Amygdala (tissue), 56 donors: ENCODE results near the gene VAMP8.
"Not testable (repeated sequence)": the region's sequence is repeated elsewhere in the genome, so short reads cannot be mapped to it uniquely, and the experiment has no call there.

Experiments used
- DNase-seq, 56 donors: peaks; one replicate each; lab custom pipeline; 2025; lab: John Stamatoyannopoulos, UW

VAMP8 gene

DNA sequence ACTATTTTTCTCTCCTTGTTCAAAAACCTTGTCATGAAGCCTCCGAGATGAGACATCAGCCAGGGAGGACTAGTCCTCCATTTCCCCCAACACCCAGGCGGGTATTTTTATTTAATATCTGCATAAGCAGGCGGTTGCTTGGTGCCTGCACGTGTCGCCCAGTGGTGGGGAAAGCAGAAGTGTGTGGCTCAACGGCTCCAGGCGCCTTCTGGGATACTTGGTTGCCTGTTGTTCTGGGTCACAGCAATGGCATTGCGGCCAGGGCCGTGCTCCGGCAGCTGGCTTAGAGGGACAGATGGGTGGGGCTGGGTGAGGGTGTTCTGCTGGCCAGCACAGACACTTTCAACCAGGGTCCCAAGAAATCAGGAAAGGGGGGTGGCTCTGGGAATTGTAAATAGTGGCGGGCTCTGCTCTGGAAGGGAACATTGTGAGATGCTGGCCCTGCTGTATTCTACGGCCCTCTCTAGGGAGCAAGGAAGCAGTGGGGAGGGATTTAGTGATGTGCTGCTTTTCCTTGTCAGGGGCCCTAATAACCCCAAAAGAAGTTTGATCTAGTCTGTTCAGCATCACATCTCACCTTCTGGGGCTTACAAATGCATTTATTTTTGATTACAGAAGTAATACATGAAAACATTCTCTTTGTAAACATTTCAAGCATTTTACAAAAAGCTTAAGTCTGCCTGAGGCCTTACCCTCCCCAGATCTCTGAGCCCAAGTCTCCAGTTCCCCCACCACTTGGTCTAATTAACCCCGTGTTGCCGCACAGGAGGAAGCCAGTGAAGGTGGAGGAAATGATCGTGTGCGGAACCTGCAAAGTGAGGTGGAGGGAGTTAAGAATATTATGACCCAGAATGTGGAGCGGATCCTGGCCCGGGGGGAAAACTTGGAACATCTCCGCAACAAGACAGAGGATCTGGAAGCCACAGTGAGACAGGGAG lies 1.1 kb downstream of the VAMP8 start:
- DNase-seq: peak in 5 of 56 donors; percentile 9 to 25 (median 18)

DNA sequence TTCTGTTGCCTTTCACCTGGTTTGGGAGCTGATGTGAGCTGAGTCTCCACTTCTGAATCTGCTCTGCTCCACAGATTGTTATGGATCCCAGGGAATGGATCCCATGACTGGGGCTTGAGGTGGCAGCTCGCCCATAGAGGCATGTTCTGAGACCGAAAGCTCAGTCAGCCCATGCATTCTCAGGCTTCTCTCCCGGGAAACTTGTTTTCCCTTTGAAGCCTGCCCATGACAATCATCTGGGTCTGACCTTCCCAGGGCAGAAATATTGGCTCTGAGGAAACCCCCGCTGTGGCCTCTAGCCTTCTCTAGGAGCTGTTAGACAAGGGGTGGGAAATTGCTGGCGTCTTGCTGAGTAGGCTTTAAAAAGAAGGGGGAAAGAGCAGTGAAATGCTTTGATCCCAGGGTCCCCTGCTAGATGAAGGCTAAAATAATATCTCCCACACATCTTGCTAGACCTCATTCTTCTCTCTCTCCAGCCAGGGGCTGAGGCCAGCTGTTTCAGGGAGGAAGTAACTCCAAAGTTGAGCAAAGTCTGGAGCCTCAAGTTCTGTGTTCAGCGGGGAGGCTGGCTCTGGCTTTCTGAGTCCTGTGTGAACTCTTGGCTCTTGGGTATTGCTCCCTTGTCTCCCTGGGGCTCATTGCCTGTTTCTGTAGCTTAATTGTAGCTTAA lies 2.0 kb downstream of the VAMP8 start:
- peak in 1 of 56 donors; percentile 20 for DNase-seq

DNA sequence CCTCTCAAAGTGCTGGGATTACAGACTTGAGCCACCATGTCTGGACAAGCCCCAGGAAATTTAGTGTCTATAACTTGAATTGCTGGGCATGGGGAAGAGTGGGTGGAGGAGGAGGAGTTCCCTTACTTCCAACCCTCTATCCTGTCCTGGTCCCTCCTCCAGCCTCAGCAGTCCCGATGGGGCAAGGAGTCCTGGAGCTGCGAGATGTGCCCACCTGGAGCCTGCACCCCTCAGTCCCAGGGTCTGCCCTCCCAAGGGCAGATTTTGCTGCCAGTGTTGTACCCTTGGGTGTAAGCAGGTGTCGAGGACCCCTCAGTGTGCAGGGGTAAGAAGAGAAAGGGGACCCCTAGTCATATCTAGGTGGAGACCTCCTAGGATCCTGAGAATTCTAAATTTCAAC lies 2.8 kb downstream of the VAMP8 start:
- no peak for DNase-seq

DNA sequence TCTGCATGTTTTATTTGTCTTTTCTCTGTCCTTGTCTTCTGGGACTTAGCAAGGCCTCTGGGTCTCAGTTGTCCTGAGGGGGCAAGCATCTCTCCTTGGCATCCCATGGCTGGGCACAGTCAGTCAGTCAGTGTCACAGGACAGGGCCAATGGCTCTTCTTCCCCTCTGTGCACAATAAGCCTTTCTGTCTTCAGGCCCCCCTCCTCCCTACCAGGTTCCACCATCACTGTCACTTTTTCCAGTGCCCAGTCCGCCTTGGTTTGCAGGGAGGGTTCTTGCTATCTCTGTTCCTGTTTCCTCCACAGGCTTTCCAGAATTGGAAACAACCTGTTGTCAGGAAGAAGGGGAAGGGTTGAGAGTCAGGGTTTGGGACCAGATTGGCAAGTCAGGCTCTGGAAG lies 5.1 kb downstream of the VAMP8 start:
- DNase-seq: peak in 6 of 56 donors; percentile 19 to 27 (median 26)

DNA sequence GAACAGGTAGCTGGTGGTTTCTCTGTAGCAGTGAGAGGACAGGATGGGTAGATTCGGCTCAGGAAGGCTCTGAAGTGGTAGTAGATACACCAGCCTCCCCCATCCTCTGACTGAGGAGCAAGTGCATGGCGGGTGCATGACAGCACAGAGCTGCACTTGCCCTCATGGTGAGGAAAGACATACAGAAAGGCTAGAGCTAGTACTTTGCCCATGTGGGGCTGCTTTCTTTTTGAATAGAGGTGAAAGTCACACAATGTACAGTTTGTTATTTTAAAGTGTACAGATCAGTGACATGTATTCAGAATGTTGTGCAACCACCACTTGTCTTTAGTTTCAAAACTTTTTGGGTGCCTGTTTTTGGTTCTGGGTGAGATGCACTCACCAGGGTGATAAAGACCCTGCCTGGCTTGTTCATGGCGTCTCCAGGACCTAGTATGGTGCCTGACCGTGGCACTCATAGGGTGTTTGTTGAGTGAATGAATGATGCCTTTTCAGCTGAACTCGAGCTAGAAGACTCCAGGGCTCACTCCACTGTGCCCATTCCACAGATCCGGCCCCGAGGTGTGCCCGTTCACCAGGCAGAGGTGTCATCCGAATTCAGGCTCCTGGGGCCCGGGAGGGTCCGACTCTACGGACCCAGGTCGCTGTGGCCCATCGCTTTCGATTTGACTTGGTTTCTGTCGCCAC lies 6.4 kb downstream of the VAMP8 start:
- no peak for DNase-seq

DNA sequence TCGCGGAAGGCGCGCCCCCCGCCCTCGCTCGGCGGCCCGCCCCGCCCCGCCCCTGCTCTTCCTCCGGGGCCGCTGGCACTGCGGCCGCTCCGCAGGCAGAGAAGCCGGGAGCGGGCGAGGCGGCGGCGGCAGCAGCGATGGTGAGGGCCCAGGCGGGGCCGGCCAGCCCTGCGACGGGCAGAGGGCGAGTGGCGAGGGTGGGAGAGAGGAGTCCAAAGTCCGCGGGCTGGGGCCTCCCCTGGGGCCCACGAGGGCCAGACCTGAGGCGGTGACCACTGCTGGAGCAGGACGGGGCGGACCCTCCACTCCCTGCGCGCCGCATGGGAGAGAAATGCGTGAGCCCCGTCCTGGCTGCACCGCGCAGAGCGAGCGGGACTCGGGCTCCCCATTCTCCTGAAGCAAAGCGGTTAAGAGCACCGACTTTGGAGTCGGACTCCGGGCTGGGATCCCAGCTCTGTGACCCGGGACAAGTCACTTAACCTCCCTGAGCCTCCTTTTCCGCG lies 7.0 kb downstream of the VAMP8 start, which contains the start of gene VAMP5:
TSS of gene VAMP5 (plus strand) at position 78 of the 503 bp plus-strand sequence. CDS start at position 138, 60 bp downstream.
- peak in 1 of 56 donors; percentile 27 for DNase-seq

DNA sequence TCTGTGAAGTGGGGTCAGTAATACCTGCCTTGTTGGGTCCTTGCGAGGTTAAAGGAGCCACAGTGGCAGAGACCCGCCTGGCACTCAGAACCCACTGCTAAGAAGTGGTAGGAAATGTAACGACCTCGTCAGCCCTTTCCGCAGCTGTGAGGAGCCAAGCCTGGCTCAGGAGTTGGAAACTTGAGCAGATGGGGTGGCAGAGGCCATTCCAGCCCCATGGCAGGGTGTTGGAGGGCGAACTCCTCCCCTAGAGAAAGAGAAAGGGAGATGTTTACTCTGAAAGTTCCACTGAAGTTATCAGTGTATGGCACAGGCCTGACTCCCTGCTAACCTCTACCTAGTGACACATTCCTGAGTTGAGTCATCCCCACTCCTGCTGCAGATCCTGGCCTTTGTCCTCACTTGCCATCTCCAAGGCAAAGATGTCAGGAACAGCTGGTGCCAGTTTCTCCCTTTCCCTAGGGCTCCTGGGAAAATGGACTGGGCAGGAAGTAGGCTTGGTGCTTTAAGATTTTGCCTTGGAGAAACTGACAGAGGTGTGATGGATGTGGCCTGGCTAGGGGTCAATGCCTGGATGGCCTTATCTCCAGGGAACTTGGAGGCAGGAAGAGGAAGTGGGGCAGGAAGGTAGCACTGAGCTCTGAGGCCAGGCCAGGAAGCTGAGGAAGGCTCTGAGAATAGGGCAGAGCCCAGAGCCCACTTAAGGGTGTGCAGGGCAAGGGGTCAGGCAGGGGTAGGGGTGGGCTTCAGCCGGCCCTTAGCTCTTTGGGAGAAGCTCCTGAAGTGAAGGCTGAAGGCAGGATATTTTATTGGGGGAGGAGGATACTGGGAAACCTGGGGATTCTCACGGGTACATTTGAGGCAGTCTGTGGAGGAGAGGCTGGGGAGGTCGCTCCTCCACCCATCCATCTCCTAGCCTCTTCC lies 7.7 kb downstream of the VAMP8 start:
- no peak for DNase-seq

DNA sequence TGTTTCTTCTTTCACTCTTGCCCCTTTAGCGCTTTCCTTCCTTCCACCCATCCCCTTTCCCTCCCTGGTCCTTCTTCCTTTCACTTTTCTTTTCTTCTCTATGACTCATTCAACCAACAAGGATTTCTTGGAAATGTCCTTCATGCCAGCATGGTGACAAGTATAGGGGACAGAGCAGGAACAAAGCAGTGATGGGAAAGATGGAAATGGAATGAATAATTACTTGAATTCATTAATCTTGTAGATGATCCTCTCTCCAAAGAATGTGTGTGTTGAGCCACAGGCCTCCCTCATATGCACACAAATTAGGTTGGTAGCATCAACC lies 8.4 kb downstream of the VAMP8 start:
- no peak for DNase-seq

DNA sequence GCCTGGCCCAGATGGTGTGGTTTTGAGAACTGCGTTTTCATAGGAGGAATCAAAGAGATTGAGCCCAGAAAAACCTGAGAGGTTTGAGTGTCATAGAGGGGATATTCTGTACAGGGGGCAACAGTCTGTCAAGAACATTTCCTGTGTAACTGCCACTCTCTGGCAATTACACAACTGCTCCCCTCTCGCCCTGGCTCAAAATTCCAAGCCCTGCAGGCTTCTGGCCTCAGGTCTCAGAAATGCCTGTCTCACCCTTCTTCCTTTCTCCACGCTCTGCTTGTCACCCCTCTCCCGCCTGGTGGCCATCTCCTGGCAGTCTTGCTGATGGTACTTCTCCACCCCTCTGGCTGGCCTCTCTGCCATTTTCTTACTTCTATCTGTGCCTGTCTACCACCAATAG lies 10.8 kb downstream of the VAMP8 start:
- no peak for DNase-seq

DNA sequence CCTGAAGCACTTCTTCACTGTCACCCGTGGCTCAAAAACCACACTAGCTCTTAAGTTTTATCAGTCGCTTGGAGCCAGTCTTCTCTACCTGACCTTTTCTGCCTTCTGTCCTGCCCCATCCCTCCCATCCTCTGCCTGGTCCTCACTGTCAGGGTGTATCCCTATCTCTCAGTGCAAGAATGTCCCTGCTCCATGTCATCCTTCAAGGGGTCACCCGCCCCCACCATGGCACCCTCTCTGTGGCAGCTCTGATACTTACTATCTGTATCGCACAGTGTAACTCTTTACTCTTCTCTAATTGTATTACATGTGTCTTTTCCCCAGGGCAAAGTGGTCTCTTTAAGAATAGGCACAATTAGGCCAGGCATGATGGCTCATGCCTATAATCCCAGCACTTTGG lies 11.3 kb downstream of the VAMP8 start:
- DNase-seq: no peak

DNA sequence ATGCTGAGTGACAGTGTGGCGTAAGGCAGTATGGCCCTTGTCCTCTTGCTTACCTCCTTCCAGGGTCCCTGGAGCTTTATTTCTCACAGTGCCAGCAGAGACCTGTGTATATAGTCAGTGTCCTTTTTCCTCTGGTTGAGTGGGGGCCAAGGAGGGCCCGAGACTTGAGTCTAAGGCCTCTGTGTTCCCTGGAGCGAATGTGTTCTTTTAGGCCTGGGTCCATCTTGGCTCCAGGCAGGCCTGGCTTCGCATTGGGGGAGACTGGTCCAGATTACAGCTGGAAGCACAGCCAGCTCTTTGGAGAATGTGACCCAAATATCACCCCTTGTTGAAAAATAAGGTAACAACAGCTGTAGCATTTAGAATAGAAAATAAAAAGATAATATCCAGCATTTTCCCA lies 11.8 kb downstream of the VAMP8 start:
- DNase-seq: peak in 3 of 56 donors; percentile 12 to 25 (median 18)

DNA sequence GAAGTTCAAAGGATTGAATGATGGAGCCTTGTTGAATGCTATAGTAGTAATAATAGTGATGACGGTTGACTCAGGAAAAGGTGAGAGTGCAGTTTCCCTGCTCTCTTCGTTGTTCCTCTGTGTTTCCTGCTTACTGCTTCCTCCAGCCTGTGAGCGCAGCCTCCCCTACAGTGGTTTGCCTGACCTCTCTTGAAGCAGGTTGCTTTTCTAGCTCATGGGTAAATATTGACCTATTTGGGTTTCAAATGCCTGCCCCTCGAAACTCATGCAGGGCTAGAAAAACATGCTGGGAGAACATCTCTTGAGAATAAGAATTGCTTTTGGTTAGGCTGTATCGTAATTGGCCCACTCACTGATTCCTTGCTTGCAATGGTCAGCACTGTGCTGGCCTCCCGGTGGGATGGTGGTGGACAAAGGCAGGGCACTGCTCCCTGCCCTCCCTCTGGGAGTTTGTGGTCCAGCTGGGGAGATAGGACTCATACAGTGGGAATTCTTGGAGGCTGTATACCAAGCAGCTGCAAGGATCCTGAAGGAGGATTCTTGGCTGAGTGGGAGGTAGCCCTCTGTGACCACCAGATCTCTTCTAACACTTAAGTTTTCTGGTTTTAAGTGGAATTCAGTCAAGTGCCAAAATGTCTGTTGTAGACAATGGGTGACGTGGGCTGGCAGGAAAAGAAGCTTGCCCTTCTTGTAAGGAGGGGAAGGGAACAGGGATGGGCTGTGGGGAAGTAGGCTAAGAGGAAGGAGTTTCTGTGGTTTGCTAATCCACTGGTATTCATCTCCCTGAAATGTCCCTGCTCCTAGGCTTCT lies 12.8 kb downstream of the VAMP8 start:
- peak in 2 of 56 donors; percentile 36 to 37 for DNase-seq

DNA sequence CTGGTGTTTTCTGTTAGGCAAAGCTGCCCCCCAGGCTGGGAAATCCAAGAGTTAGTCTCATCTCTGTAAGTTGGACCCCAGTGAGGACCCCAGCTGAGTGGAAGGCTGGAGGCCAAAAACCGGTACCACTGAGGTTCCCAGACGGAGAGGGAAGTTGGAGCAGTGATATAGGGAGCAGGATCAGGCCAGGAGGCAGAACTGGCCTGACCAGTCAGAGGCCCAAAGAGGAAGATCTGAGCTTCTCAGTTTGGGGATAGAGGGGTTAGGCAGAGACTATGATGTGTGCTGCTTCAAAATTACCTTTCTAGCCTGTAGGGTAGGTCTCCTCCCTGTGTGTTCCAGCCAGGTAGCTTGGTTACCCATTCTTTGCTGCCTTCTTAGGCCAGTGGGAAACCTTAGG lies 13.6 kb downstream of the VAMP8 start:
- DNase-seq: no peak

DNA sequence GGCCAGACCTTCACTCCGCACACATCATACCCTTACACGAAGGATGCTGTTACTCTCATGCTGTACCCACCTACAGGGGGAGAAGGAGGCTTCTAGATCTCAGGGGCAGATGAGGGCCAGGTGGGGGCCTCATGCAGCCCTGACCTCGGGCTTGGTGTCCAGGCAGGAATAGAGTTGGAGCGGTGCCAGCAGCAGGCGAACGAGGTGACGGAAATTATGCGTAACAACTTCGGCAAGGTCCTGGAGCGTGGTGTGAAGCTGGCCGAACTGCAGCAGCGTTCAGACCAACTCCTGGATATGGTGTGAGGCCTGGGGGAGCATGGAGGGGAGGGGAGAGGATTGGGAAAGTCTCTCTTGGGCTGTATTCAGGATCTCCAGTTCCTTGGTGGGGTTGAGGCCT lies 14.2 kb downstream of the VAMP8 start:
- DNase-seq: no peak

DNA sequence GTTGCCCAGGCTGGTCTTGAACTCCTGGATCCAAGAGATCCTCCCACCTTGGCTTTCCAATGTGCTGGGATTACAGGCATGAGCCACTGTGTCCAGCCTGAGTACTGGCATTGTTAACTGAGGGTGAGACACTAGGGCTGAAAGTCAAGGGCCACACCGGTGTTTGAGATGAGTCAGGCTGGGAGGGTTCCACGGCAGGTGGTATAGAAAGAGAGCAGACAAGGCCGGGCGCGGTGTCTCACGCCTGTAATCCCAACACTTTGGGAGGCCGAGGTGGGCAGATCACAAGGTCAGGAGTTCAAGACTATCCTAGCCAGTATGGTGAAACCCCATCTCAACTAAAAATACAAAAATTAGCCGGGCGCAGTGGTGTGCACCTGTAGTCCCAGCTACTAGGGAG lies 14.9 kb downstream of the VAMP8 start:
- DNase-seq: not testable (repeated sequence)

DNA sequence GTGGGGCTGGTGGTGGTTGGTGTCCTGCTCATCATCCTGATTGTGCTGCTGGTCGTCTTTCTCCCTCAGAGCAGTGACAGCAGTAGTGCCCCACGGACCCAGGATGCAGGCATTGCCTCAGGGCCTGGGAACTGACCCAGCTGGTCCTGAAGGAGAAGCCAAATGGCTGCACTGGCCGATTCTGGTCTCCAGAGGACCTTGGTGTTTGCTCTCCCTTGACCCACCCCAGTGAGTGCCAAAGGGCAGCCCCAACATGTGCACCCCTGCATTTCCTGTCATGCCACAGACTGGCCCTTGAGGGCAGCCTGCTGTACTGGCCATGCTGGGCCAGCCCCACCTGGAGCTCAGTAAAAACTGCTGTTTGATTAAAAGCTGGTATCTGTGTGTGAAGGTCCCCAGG lies 15.6 kb downstream of the VAMP8 start:
- DNase-seq: no peak

DNA sequence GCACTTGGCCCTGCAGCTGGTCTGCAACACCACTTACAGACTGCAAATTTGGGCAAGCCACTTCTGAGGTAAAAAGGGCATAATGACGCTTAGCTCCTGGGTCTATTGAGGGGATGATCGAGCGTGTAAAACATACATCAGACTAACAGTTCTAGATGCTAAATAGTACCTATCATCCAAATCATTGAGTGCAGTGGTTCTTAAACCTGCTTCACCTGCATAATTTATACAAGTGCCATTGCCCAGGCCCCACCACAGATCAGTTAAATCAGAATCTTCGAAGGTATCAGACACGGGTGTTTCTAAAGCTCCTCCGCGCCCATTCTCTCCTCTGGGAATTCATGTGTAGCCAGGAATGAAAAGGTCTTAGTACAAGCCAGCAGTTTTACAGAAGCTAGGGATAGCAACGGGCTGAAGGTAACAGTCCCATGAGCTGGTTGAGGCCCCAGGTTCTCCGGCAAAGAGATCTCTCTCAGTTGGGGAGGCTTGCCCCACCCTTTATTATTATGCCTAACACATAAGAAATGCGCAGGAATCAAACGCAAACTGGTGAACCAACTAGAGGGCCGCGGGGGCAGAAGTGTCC lies 17.4 kb downstream of the VAMP8 start:
- DNase-seq: no peak

DNA sequence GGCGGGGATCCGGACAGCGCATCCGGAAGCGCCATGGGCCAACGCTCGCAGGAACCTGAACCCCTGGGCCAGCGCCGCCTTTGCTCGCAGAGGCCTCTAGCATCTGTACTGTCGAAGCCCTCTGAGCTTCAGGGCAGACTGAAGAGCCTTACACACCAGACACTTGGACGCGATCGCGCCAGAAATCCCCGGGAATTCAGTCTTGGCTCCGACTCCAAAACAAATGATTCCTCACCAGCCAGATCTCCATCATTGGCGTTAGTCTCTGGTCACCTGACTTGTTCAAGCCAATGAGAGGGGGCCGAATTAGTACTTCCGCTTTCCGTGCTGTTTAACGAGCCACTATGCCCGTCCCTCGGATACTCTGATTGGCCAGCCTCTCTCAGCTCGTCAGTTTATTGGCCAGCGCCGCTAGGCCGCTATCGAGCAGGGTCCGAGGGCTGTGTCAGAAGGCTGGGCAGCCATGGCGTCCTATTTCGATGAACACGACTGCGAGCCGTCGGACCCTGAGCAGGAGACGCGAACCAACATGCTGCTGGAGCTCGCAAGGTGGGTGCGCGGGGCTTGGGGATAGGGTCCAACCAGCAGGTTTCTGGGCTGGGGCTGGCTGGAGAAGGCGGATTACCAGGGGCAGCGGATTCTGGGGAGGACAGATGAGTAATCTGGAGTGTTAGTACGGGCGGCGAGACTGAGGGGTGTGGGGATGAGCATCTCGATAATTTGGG lies 18.1 kb downstream of the VAMP8 start, which contains the start of gene RNF181:
TSS of gene RNF181 (plus strand) at position 445 of the 725 bp plus-strand sequence. CDS start at position 464, 19 bp downstream.
- DNase-seq: peak; percentile 67 to 100 (median 97)
